ENCODE data around the gene IRF2BP2.

GRCh38 chr1:234595899-234596298 lies 14.1 kb downstream of the IRF2BP2 start:
- no peak for TF ChIP-seq POLR2A (IDR thresholded peaks at IDR 0.05)
- TF ChIP-seq CTCF (IDR thresholded peaks at IDR 0.05), result no peak
